HG02973 (cell line): Measurements from ENCODE around the gene LASP1.

Experiments used
- ATAC-seq: cut with Tn5 transposase; IDR thresholded peaks from one replicate; pipeline ENCODE4 v1.9.1; 2021; ENCODE audit warnings: moderate library complexity; ENCODE audit not compliant: unreplicated experiment

Gene LASP1

GRCh38 chr17:38885728-38886642 lies 16.1 kb downstream of the LASP1 start:
- no peak for ATAC-seq

GRCh38 chr17:38886643-38887010 lies 16.8 kb downstream of the LASP1 start:
- no peak for ATAC-seq

GRCh38 chr17:38888842-38889241 lies 19.0 kb downstream of the LASP1 start:
- no peak for ATAC-seq

GRCh38 chr17:38889745-38890409 lies 20.0 kb downstream of the LASP1 start:
- no peak for ATAC-seq

GRCh38 chr17:38890410-38890746 lies 20.5 kb downstream of the LASP1 start:
- ATAC-seq: no peak

GRCh38 chr17:38891441-38891840 lies 21.6 kb downstream of the LASP1 start:
- no peak for ATAC-seq

GRCh38 chr17:38892083-38892482 lies 22.2 kb downstream of the LASP1 start:
- no peak for ATAC-seq

- ATAC-seq: no peak
Observed at GRCh38 chr17:38892620-38893019, 22.8 kb downstream of the LASP1 start.

GRCh38 chr17:38893113-38893512 lies 23.3 kb downstream of the LASP1 start:
- ATAC-seq: no peak

GRCh38 chr17:38893607-38894006 lies 23.7 kb downstream of the LASP1 start:
- no peak for ATAC-seq

- ATAC-seq: no peak
Observed at GRCh38 chr17:38894276-38894675, 24.4 kb downstream of the LASP1 start.

GRCh38 chr17:38896346-38896954 lies 26.6 kb downstream of the LASP1 start:
- ATAC-seq: no peak

GRCh38 chr17:38897176-38897575 lies 27.3 kb downstream of the LASP1 start:
- ATAC-seq: no peak

GRCh38 chr17:38897671-38898290 lies 27.9 kb downstream of the LASP1 start:
- no peak for ATAC-seq

- ATAC-seq: peak; percentile 18
Observed at GRCh38 chr17:38898291-38898679, 28.4 kb downstream of the LASP1 start.

- ATAC-seq: peak; percentile 76
Observed at GRCh38 chr17:38898812-38899348, 29.0 kb downstream of the LASP1 start.

GRCh38 chr17:38899421-38899820 lies 29.6 kb downstream of the LASP1 start:
- ATAC-seq: no peak

GRCh38 chr17:38900978-38901656 lies 31.3 kb downstream of the LASP1 start:
- ATAC-seq: no peak

GRCh38 chr17:38903404-38903803 lies 33.5 kb downstream of the LASP1 start:
- ATAC-seq: no peak

- ATAC-seq: no peak
Observed at GRCh38 chr17:38904892-38905291, 35.0 kb downstream of the LASP1 start.

- ATAC-seq: no peak
Observed at GRCh38 chr17:38905375-38905774, 35.5 kb downstream of the LASP1 start.
